ENCODE results near the gene GFY. TPM values are rescaled to one million over a fixed set of nuclear protein-coding genes. Genes with fewer than 3 reads are reported as not detected.

GFY gene
- polyA plus RNA-seq, 1 donor from 2014 or later: not detected

GRCh38 chr19:49438261-49438660, 13.1 kb downstream of the GFY start:
- Histone ChIP-seq H3K4me3 (ENCODE audit: low read length) (no peak overlapping the region), H3F3A (ENCODE audit: insufficient read depth, low read length, poor library complexity, severe bottlenecking) (no peaks in the 10 kb centered on the region), H3K9me2 (ENCODE audit: insufficient read depth, low read length) (no peaks in the 10 kb centered on the region), H3K9ac (ENCODE audit: low read length) (no peak overlapping the region), H3K4me2 (ENCODE audit: low read length) (no peak overlapping the region), H3K36me3 (ENCODE audit: insufficient read depth, low read length) (no peaks in the 10 kb centered on the region), H3K9me3 (ENCODE audit: low read length) (no peaks in the 10 kb centered on the region), H4K20me1 (ENCODE audit: insufficient read depth) (no peaks in the 10 kb centered on the region), H2AFZ (ENCODE audit: low read depth, low read length) (no peak overlapping the region), H3K79me2 (replicated peaks; ENCODE audit: insufficient read depth, low read length) (no peaks in the 10 kb centered on the region), H3K27me3 (ENCODE audit: insufficient read depth, low read depth, low read length) (peaks cover 79% of the 10 kb centered on the region), H3K27ac (ENCODE audit: low read length) (no peak overlapping the region)
- no peak for TF ChIP-seq SMC3 (conservative IDR thresholded peaks at IDR 0.05; ENCODE audit: poor library complexity)
- TF ChIP-seq TAF1 (IDR thresholded peaks at IDR 0.05; ENCODE audit: low read depth): no peak
- TF ChIP-seq REST (IDR thresholded peaks at IDR 0.05; ENCODE audit: borderline replicate concordance): no peak

GRCh38 chr19:49439836-49440235, 14.6 kb downstream of the GFY start:
- H3K9me2 ChIP-seq (ENCODE audit: insufficient read depth, low read length): no peaks in the 10 kb centered on the region
- H3K4me3 ChIP-seq (ENCODE audit: low read length): no peak overlapping the region
- H3K27me3 ChIP-seq (ENCODE audit: insufficient read depth, low read depth, low read length): peaks cover 74% of the 10 kb centered on the region
- H3K79me2 ChIP-seq (replicated peaks; ENCODE audit: insufficient read depth, low read length): no peaks in the 10 kb centered on the region
- H3F3A ChIP-seq (ENCODE audit: insufficient read depth, low read length, poor library complexity, severe bottlenecking): no peaks in the 10 kb centered on the region
- TF ChIP-seq POLR2AphosphoS5 (IDR thresholded peaks at IDR 0.05): no peak
- TF ChIP-seq CTCF (IDR thresholded peaks at IDR 0.05; ENCODE audit: poor library complexity, severe bottlenecking): no peak
- no peak for TF ChIP-seq MXI1 (conservative IDR thresholded peaks at IDR 0.05; ENCODE audit: poor library complexity, severe bottlenecking)
- no peak for TF ChIP-seq SMC3 (conservative IDR thresholded peaks at IDR 0.05; ENCODE audit: poor library complexity)
- no peak for TF ChIP-seq REST (IDR thresholded peaks at IDR 0.05; ENCODE audit: borderline replicate concordance)
- TF ChIP-seq TAF1 (IDR thresholded peaks at IDR 0.05; ENCODE audit: low read depth): no peak
- no peak for TF ChIP-seq EZH2 (IDR thresholded peaks at IDR 0.05; ENCODE audit: borderline replicate concordance, insufficient read depth, low read length, poor library complexity, severe bottlenecking)
- no peak overlapping the region for H2AFZ ChIP-seq (ENCODE audit: low read depth, low read length)
- no peaks in the 10 kb centered on the region for H4K20me1 ChIP-seq (ENCODE audit: insufficient read depth)
- no peak overlapping the region for H3K4me2 ChIP-seq (ENCODE audit: low read length)
- H3K9me3 ChIP-seq (ENCODE audit: low read length): no peaks in the 10 kb centered on the region
- H3K36me3 ChIP-seq (ENCODE audit: insufficient read depth, low read length): no peaks in the 10 kb centered on the region
- H3K9ac ChIP-seq (ENCODE audit: low read length): no peak overlapping the region
- H3K27ac ChIP-seq (ENCODE audit: low read length): no peak overlapping the region
